ENCODE data around the gene SPATA32. TPM values are rescaled to one million over a fixed set of nuclear protein-coding genes. Genes with fewer than 3 reads are reported as not detected.

SPATA32 gene
- total RNA-seq, 2 experiments from 2014 or later = 0.53 to 0.65 TPM

DNA sequence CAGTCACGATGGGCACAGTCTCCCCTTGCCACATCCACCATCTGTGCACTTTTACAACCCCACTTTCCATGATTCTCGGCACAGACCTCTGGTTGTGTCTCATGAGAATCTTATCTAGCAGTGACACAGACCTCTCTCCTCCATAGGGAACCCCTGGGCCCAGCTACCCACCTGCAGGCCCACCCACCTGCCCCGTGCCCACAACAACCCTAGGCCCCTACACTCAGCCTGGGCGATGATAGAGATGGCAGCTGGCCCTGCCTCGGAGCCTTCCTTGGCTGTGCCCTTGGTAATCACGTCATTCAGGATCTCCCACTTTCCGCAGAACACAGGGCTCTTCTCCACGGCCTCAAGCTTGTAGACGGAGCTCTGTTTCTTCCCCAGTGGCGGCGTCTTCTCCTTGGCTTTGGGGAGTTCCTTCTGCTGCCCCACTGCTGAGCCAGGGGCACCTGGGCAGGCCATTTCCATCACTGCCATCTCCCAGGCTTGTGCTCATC lies 28.4 kb upstream of the SPATA32 start:
- no peak for DNase-seq
- H3K4me3 Mint-ChIP-seq = no peak overlapping the region
- no peaks in the 10 kb centered on the region for H3K9me3 Mint-ChIP-seq
- peak overlapping the region; percentile 61 for H3K27ac Mint-ChIP-seq
- POLR2A ChIA-PET = interaction anchor here (1.2 to 1.3 kb wide), 2 partner anchors 12 to 27 kb away, joined by 3 read pairs; partner anchors contain the start of gene MAP3K14
- H3K27me3 Mint-ChIP-seq = no peaks in the 10 kb centered on the region
- peaks cover 13% of the 10 kb centered on the region for H3K36me3 Mint-ChIP-seq
- ATAC-seq (ENCODE audit: low read depth) = no peak
- peaks cover 36% of the 10 kb centered on the region for H3K4me1 Mint-ChIP-seq

DNA sequence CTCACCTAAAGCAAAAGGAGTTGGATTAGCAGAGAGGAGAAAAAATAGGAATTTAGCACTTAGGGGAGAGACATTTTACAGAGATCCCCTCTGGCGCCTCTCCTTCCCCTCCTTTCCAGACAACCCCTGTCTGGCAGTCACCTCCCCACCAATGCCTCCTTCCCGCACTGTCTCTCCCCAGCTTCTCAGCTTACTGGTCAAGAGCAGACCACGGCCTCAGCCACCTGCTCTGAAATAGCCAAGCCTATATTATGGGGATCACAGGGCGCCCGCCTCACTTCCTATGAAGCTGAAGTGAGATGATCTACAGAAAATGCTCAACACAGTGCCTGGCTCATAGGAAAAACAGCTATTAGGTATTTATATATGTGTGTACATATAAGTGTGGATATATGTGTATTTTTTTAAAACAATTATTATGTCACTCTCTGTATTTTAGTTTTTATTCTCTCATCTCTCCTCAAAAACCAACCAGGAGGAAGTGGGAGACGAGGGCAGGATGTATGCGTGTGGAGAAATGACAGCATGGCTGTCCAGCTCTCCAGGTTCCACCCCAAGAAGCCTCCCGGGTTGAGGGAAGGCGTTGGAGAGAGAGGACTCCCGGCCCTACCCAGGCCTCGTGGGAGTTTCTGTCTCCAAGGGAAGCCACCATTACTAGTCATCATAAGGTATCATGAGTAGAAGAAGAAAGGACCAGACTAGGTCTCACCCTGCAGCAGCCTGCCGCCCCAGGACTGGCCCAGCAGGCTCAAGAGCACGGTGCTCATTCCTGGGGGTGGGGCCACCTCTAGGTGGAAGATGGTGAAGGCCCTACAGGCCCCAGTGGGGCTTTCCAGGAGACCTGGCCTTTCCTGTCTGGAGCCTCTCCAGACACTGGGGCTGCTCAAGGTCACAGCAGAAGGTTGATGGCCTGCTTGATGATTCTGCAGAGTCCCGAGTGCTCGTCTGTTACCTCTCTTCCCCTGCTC lies 27.7 kb upstream of the SPATA32 start:
- Mint-ChIP-seq H3K9me3 (no peaks in the 10 kb centered on the region), H3K36me3 (peaks cover 14% of the 10 kb centered on the region), H3K27ac (peak overlapping the region; percentile 72), H3K4me3 (no peak overlapping the region), H3K27me3 (no peaks in the 10 kb centered on the region), H3K4me1 (peaks cover 36% of the 10 kb centered on the region)
- POLR2A ChIA-PET = interaction anchor here (1.2 to 1.3 kb wide), 2 partner anchors 13 to 28 kb away, joined by 3 read pairs; partner anchors contain the start of gene MAP3K14
- ATAC-seq (ENCODE audit: low read depth) = no peak
- no peak for DNase-seq

DNA sequence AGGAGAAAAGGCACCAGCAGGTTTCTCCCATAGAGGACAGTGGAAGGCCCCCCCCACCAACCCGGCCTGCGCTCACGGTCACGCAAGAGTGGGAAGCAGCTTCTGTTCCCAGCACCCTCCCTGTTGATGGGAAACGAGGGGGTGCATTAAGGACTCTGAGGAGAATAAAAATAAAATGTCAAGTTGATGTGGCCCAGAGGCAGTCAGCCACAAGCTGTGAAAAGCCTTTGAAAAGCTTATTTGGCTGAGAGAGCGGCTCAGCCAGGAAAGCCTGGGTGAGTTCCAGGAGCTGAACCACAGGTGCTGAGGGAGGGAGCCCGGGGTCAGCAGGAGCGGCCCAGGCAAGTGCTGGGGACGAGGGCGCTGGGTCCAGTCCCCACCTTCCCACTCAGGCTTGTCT lies 26.9 kb upstream of the SPATA32 start:
- no peak for ATAC-seq (ENCODE audit: low read depth)
- Mint-ChIP-seq H3K9me3 (no peaks in the 10 kb centered on the region), H3K4me1 (peaks cover 36% of the 10 kb centered on the region), H3K27me3 (no peaks in the 10 kb centered on the region), H3K36me3 (peaks cover 20% of the 10 kb centered on the region), H3K4me3 (no peak overlapping the region), H3K27ac (peak overlapping the region; percentile 56)
- no peak for DNase-seq
- POLR2A ChIA-PET = no interaction called here

DNA sequence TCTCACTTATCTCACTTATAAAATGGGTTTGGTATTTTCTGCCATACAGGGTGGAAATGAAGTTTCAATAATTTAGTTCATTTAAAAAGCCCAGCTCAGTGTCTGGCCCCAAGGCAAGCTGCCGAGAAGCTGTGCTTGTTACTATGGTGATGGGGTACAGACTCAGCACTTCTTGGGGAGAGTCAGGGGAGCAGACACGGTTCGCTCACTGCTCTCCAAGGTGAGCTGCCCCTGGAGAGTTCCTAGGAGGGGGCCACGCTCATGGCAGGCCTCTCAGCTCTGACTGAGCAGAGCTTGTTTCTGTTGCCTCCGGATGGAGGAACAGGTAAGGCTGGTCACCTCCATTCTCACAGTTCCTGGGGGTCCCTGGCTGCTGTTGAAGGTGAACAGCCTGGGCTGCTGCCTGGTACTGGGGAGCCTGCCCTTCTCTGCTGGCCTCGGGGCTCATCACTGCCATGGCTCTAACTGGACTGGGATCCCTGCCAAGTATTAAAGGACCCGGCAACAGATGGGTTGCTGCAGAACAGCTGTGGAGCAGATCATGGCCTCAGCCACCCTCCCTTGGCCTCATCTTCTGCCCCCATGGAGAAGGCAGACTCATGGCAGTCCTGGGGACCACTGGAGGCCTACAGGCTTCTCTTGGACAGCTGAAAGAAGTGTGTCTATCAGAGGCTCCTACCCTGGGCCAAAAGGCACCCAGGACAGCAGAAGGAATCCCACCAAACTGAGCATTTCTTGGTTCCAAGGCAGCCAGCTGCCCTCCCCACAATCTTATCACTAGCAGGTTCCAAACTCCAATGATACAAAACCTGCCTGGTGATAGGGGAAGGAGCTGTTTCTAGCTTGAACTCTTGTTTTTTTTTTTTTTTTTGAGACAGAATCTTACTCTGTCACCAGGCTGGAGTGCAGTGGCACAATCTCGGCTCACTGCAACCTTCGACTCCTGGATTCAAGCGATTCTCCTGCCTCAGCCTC lies 25.9 kb upstream of the SPATA32 start:
- Mint-ChIP-seq H3K4me1 (peaks cover 36% of the 10 kb centered on the region), H3K36me3 (peaks cover 23% of the 10 kb centered on the region), H3K9me3 (no peaks in the 10 kb centered on the region), H3K27ac (no peak overlapping the region), H3K27me3 (no peaks in the 10 kb centered on the region), H3K4me3 (no peak overlapping the region)
- no peak for DNase-seq
- POLR2A ChIA-PET = interaction anchor here (1.6 kb wide), 2 partner anchors 12 to 29 kb away, joined by 4 to 5 read pairs; partner anchors contain the start of gene MAP3K14
- ATAC-seq (ENCODE audit: low read depth) = no peak

DNA sequence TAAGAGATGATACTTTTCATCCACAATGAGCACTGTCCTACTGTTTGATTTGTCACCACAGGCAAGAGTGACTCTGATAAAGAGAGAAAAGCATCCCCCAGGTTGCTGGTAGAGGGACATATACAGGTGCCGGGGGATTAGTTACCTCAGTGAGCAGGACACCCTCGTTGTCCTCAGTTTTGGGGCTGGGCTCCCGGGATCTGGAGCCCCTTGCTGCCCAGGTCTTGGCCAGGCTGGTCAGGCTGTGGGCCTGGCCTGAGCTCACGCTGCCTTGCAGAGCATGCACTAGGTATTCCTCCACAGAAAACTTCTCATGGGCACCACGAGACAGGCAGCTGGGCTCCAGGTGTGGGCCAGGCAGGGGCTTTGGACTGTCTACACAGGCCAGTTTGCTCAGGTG lies 24.4 kb upstream of the SPATA32 start:
- peaks cover 23% of the 10 kb centered on the region for H3K36me3 Mint-ChIP-seq
- no peak overlapping the region for H3K27ac Mint-ChIP-seq

DNA sequence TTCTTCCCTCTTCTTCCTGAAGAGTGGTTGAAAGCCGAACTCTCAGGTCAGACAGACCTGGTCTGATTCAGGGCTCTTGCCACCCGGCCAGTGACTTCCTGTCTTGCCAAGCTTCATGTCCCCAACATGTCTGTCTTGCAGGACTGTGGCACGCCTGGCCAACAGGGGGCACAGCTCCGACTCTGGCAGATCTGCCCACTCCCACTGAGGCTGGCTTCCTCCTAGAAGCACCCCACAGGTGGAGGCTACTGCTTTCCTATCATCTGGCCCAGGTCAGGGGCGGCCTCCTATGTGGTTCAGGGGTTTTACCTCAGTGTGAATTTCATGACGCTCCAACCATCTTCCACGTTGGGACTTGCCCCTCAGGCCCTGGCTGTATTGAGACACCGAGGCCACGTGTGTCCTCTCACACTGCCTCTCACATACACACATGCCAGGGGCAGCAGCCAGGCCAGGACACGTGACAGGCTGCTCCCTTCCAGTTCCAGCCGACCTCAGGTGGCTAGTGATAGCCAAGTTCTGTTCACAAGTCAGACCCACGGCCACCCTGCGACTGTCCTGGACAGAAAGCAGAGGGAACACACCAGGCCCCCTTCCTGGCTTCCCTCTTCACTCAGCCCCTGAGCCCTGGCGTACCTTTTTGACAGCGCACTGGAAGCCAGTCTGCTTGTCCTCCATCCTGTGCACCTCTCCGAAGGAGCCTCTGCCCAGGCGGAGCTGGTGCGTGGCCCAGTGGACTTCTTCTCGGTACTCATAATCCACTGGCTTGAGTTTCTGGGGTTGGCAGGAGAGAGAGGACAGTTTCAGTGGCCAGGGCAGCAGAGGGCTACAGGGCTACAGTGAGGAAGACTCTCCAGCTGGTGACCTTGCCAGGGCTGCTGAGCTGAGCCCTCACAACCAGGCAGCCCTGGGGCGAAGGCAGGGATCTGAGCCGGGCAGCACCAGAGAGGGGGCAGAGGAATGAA lies 22.6 kb upstream of the SPATA32 start:
- ATAC-seq (ENCODE audit: low read depth) = peak; percentile 34
- no peaks in the 10 kb centered on the region for H3K27me3 Mint-ChIP-seq
- peak overlapping the region; percentile 76 for H3K27ac Mint-ChIP-seq
- H3K4me3 Mint-ChIP-seq = no peak overlapping the region
- peaks cover 26% of the 10 kb centered on the region for H3K4me1 Mint-ChIP-seq
- H3K9me3 Mint-ChIP-seq = no peaks in the 10 kb centered on the region
- POLR2A ChIA-PET = interaction anchor here (0.9 to 1.6 kb wide), 2 partner anchors 42 to 54 kb away, joined by 3 read pairs; no protein-coding TSS in a partner anchor
- DNase-seq = no peak
- H3K36me3 Mint-ChIP-seq = peaks cover 19% of the 10 kb centered on the region

More for the DNA sequence above, 24.4 kb upstream of the SPATA32 start:
- H3K9me3 Mint-ChIP-seq = no peaks in the 10 kb centered on the region
- no peaks in the 10 kb centered on the region for H3K27me3 Mint-ChIP-seq
- DNase-seq (no peak), ATAC-seq (ENCODE audit: low read depth) (no peak)
- no peak overlapping the region for H3K4me3 Mint-ChIP-seq
- H3K4me1 Mint-ChIP-seq = peaks cover 40% of the 10 kb centered on the region
- POLR2A ChIA-PET = interaction anchor here (1.6 kb wide), 2 partner anchors 13 to 31 kb away, joined by 4 to 5 read pairs; partner anchors contain the start of gene MAP3K14

DNA sequence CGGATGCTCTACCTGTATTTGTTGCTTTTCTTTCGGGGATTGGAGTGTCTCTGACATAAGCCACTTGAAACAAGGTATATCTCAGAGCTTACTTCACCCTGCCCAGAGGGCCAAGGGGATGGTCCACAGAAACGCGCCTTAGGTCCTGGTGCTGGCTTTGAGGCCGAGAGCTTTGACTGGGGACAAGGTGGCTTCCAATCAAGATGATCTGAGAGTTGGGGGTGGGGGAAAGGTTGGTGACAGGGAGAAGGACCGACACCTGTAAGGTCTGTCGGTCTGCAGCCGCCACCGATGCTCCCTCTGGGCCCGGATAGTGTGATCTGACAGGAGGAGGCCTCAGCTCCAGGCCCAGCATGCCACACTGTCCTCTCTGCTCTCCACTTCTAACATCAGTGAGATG lies 21.8 kb upstream of the SPATA32 start:
- no peak overlapping the region for H3K4me3 Mint-ChIP-seq
- POLR2A ChIA-PET = interaction anchor here (0.9 to 1.6 kb wide), 2 partner anchors 42 to 53 kb away, joined by 3 read pairs; no protein-coding TSS in a partner anchor
- no peak for ATAC-seq (ENCODE audit: low read depth)
- H3K27ac Mint-ChIP-seq = peak overlapping the region; percentile 75
- H3K4me1 Mint-ChIP-seq = peaks cover 30% of the 10 kb centered on the region
- H3K27me3 Mint-ChIP-seq = no peaks in the 10 kb centered on the region
- H3K9me3 Mint-ChIP-seq = no peaks in the 10 kb centered on the region
- peaks cover 18% of the 10 kb centered on the region for H3K36me3 Mint-ChIP-seq
- no peak for DNase-seq

DNA sequence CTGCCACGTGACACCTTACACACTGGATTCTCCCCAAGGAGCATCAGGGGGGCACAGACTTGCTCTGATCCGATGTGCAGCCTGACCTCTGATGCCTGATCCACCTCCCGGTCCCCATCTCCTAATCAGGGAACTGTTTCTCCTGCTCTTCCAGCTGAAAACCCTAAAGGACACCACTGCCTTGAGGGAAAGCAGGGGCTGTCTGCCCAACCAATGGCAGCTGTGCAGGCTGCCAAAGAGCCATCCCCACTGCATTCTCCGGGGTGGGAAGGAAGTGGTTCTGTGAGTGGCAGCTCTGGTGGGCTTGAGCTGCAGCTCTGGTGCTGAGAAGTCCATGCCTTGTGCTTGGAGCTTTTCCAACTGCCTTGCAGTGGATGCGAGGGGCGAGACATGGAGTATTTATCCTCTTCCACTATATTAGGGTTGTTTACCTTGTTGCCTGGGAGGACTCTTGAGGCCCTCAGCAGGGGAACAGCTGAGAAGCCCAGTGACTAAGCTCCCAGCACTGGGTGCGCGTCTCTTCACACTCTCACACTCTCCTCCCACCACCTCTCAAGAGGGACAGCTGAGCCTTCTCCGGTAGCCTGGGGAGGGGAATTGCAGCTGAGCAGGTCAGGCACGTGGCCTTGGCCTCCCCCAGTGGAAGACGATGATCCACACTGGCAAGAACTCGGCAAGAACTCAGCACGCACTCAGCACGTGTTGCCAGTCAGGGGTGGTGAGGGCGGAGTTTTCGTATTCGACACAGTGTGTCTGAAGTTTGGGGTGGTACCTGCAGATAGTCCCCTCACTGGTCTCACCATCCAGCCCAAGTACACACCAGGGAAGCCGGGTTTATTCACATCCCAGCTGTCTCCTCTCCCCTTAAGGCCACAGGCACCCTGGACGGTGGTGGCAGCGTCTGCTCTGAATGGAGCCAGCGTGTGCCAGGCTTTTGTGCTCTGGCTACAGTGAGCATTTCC lies 21.1 kb upstream of the SPATA32 start:
- Mint-ChIP-seq H3K27me3 (no peaks in the 10 kb centered on the region), H3K9me3 (no peaks in the 10 kb centered on the region), H3K4me3 (no peak overlapping the region), H3K36me3 (peaks cover 18% of the 10 kb centered on the region), H3K27ac (peak overlapping the region; percentile 80), H3K4me1 (peaks cover 31% of the 10 kb centered on the region)
- ATAC-seq (ENCODE audit: low read depth) (peak; percentile 55), DNase-seq (no peak)
- POLR2A ChIA-PET = interaction anchor here (0.8 to 1.6 kb wide), 5 partner anchors 24 to 41 kb away, joined by 3 to 10 read pairs (median 3); partner anchors contain the start of gene MAP3K14

DNA sequence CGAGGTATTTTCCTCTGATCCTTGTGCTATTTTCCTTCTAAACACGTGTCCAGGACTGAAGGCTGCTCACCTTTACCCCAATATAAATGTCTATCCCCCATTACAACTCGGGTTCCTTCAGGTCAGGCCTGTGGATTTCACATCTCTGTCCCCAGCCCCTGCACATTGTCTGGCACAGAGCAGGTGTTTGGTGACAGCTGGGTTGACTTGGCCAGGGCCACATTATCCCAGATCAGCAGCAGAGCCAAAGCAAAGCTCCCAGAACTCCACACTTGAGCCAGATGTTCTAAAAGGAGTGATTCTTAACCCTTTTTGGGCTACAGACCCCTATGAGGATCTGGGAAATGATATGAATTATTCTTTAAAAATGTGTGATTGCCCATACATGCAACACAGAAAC lies 18.0 kb upstream of the SPATA32 start:
- H3K27ac Mint-ChIP-seq = no peak overlapping the region
- H3K9me3 Mint-ChIP-seq = no peaks in the 10 kb centered on the region
- no peaks in the 10 kb centered on the region for H3K27me3 Mint-ChIP-seq
- H3K4me3 Mint-ChIP-seq = no peak overlapping the region
- H3K4me1 Mint-ChIP-seq = peaks cover 38% of the 10 kb centered on the region
- no peak for ATAC-seq (ENCODE audit: low read depth)
- POLR2A ChIA-PET = interaction anchor here (1.6 kb wide), 1 partner anchor 37 kb away, joined by 5 read pairs; the partner anchor contains the start of gene MAP3K14
- peaks cover 12% of the 10 kb centered on the region for H3K36me3 Mint-ChIP-seq
- no peak for DNase-seq

DNA sequence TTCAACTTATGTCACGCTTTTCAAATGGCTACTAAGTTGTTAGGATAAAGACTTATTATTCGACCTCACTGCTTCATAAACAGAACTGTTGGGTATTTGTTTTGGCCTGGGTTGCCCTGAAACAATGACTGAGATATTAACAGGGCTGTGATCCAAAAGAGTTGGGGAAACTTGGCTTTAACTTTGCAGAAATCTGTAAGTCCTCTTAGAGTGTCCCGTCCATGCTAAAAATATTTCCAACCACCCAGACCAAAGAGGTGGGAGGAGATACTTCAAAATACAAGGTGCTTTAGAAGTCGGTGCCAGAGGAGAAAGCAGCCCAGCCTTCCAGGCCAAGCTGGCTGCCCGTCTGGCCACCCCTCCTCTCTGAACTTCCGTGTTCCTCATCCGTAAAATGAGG lies 16.1 kb upstream of the SPATA32 start:
- ATAC-seq (ENCODE audit: low read depth) (no peak), DNase-seq (no peak)
- Mint-ChIP-seq H3K4me3 (no peak overlapping the region), H3K27me3 (no peaks in the 10 kb centered on the region), H3K4me1 (peaks cover 24% of the 10 kb centered on the region), H3K27ac (no peak overlapping the region), H3K36me3 (peaks cover 3% of the 10 kb centered on the region), H3K9me3 (no peaks in the 10 kb centered on the region)
- POLR2A ChIA-PET = interaction anchor here (0.7 to 2.3 kb wide), 8 partner anchors 25 to 119 kb away, joined by 3 to 13 read pairs (median 4); partner anchors contain the start of gene FMNL1
